ENCODE data around the gene ZNF672. TPM values are rescaled to one million over a fixed set of nuclear protein-coding genes. Genes with fewer than 3 reads are reported as not detected.

Gene ZNF672
- total and polyA plus RNA-seq, 2 of the 13 experiments (the other 11 are each of a cell fraction or from before 2014, with no cell fraction given), result 17.2 to 22.9 TPM

DNA sequence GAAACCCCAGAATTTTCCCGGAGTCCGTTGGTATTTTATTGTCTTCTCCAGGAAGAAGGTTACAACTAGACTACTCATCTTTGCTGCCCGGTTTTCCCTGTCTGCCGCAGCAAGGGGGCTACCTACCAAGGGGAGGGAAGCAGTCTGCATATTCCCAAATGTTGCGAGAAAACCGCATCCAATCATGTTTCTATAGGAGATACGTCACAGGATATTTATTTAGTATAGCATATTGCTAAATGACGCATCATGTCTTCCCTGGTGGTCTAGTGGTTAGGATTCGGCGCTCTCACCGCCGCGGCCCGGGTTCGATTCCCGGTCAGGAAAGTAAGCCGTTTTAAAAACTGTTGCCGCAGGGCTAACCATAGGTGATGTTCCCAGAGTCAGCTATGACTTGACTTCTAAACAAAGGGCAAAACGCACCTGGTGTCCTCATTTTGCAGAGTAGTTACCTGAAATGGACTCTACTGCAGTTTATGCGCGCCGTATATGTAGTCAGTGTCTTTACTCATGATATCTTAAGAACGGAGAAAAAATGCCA lies 36.0 kb downstream of the ZNF672 start (continued):
- TF ChIP-seq ZNF12 (CRISPR knock-in tag; IDR thresholded peaks at IDR 0.05) (no peak), BCL6 (CRISPR knock-in tag; IDR thresholded peaks at IDR 0.05) (no peak), XBP1 (CRISPR knock-in tag; IDR thresholded peaks at IDR 0.05) (0 out of 2 replicates have a peak, but pooled peaks have one; percentile 10), ZNF768 (CRISPR knock-in tag; IDR thresholded peaks at IDR 0.05) (no peak), ZNF672 (CRISPR knock-in tag; IDR thresholded peaks at IDR 0.05) (no peak), MEIS2 (CRISPR knock-in tag; IDR thresholded peaks at IDR 0.05) (no peak), AGO1 (IDR thresholded peaks at IDR 0.05; ENCODE audit: low read depth, low read length, poor library complexity, severe bottlenecking) (no peak), ZNF563 (CRISPR knock-in tag; IDR thresholded peaks at IDR 0.05) (no peak), XRCC5 (optimal IDR thresholded peaks at IDR 0.05; ENCODE audit: low read length) (peak; percentile 6), GZF1 (CRISPR knock-in tag; IDR thresholded peaks at IDR 0.05) (no peak), ZNF558 (CRISPR knock-in tag; IDR thresholded peaks at IDR 0.05; ENCODE audit: borderline replicate concordance) (no peak; the same call in 1 of the 2 replicates), ZNF614 (CRISPR knock-in tag; IDR thresholded peaks at IDR 0.05; ENCODE audit: borderline replicate concordance) (no peak; the same call in 1 of the 2 replicates), TOPORS (CRISPR knock-in tag; IDR thresholded peaks at IDR 0.05) (0 out of 2 replicates have a peak, but pooled peaks have one; percentile 54), NFKB2 (CRISPR knock-in tag; IDR thresholded peaks at IDR 0.05; ENCODE audit: borderline replicate concordance) (no peak), FOXO4 (CRISPR knock-in tag; conservative IDR thresholded peaks at IDR 0.05) (no peak), E2F5 (CRISPR knock-in tag; conservative IDR thresholded peaks at IDR 0.05) (no peak), SALL1 (CRISPR knock-in tag; IDR thresholded peaks at IDR 0.05) (peak; percentile 9; the same call in 1 of the 2 replicates), TERF1 (CRISPR knock-in tag; IDR thresholded peaks at IDR 0.05) (no peak)
- TF ChIP-seq, protein P1, sequence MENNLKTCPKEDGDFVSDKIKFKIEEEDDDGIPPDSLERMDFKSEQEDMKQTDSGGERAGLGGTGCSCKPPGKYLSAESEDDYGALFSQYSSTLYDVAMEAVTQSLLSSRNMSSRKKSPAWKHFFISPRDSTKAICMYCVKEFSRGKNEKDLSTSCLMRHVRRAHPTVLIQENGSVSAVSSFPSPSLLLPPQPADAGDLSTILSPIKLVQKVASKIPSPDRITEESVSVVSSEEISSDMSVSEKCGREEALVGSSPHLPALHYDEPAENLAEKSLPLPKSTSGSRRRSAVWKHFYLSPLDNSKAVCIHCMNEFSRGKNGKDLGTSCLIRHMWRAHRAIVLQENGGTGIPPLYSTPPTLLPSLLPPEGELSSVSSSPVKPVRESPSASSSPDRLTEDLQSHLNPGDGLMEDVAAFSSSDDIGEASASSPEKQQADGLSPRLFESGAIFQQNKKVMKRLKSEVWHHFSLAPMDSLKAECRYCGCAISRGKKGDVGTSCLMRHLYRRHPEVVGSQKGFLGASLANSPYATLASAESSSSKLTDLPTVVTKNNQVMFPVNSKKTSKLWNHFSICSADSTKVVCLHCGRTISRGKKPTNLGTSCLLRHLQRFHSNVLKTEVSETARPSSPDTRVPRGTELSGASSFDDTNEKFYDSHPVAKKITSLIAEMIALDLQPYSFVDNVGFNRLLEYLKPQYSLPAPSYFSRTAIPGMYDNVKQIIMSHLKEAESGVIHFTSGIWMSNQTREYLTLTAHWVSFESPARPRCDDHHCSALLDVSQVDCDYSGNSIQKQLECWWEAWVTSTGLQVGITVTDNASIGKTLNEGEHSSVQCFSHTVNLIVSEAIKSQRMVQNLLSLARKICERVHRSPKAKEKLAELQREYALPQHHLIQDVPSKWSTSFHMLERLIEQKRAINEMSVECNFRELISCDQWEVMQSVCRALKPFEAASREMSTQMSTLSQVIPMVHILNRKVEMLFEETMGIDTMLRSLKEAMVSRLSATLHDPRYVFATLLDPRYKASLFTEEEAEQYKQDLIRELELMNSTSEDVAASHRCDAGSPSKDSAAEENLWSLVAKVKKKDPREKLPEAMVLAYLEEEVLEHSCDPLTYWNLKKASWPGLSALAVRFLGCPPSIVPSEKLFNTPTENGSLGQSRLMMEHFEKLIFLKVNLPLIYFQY (CRISPR knock-in tag; IDR thresholded peaks at IDR 0.05; ENCODE audit: borderline replicate concordance), result no peak
- TF ChIP-seq, protein P2, sequence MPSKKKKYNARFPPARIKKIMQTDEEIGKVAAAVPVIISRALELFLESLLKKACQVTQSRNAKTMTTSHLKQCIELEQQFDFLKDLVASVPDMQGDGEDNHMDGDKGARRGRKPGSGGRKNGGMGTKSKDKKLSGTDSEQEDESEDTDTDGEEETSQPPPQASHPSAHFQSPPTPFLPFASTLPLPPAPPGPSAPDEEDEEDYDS (CRISPR knock-in tag; IDR thresholded peaks at IDR 0.05), result peak; percentile 42; the same call in 1 of the 2 replicates
- TF ChIP-seq, protein P3, sequence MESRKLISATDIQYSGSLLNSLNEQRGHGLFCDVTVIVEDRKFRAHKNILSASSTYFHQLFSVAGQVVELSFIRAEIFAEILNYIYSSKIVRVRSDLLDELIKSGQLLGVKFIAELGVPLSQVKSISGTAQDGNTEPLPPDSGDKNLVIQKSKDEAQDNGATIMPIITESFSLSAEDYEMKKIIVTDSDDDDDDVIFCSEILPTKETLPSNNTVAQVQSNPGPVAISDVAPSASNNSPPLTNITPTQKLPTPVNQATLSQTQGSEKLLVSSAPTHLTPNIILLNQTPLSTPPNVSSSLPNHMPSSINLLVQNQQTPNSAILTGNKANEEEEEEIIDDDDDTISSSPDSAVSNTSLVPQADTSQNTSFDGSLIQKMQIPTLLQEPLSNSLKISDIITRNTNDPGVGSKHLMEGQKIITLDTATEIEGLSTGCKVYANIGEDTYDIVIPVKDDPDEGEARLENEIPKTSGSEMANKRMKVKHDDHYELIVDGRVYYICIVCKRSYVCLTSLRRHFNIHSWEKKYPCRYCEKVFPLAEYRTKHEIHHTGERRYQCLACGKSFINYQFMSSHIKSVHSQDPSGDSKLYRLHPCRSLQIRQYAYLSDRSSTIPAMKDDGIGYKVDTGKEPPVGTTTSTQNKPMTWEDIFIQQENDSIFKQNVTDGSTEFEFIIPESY (CRISPR knock-in tag; IDR thresholded peaks at IDR 0.05), result 0 out of 2 replicates have a peak, but pooled peaks have one; percentile 24

All from HepG2 (cell line).